Suprapubic skin (tissue), 4 donors: ENCODE measurements around the gene POC1A.

Experiments used
- CTCF ChIP-seq, 2 donors: fragments of 200-600 bp in 1 of 2; fragments of 450-650 bp in 1 of 2; sonication (generic) in 1 of 2; IDR thresholded peaks; one replicate each; pipeline ENCODE4 v1.5.1; 2016 to 2019; ENCODE audit warnings: antibody characterized with exemption in 2 of 2, mild to moderate bottlenecking in 1 of 2, moderate library complexity in 1 of 2
- EP300 ChIP-seq: sonication (generic); formaldehyde crosslinking; IDR thresholded peaks from one replicate; pipeline ENCODE4 v1.6.1; 2017; ENCODE audit warnings: antibody characterized with exemption
- POLR2A ChIP-seq, 2 donors: fragments of 450-650 bp; IDR thresholded peaks; one replicate each; pipeline ENCODE4 v1.6.1; 2017; ENCODE audit warnings: antibody characterized with exemption in 2 of 2, mild to moderate bottlenecking in 2 of 2, moderate library complexity in 2 of 2
- POLR2AphosphoS5 ChIP-seq, 3 donors: sonication (generic); formaldehyde crosslinking; IDR thresholded peaks; one replicate each; pipeline ENCODE4 v1.6.1; 2017; ENCODE audit warnings: antibody characterized with exemption in 3 of 3

DNA sequence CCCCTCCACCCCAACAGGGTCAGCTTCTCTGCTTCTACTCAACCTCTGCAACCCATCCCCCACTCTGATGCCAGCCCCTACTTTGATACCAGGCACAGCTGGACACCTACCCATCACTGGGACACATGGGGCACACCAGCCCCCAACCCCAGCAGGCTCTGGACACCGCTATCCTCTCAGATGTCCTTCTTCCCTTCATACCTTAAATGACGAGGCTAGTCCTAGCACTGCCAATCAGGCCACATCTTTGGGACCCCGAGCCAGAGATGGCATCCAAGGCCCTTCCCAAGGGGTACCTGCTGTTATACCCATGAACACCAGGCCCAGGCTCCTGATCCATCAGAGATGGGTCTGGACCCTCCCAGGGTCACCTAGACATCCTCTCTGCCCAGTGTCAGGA, 10.6 kb downstream of the POC1A start:
- TF ChIP-seq CTCF (IDR thresholded peaks at IDR 0.05) (no peak), POLR2A (IDR thresholded peaks at IDR 0.05) (no peak), EP300 (no peak), POLR2AphosphoS5 (IDR thresholded peaks at IDR 0.05) (no peak)
